WTC11 (cell line): ENCODE results near the gene NUDT22. TPM values are rescaled to one million over a fixed set of nuclear protein-coding genes. Genes with fewer than 3 reads are reported as not detected.

Experiments used
- ATAC-seq: fragments of 200-7000 bp; cut with Tn5 transposase; 2 replicates; pipeline ENCODE4 v1.10.0; 2021; ENCODE audit warnings: mild to moderate bottlenecking, moderate library complexity
- CTCF ChIA-PET: fragments of 300-600 bp; sonication (Branson Sonifier 250); formaldehyde crosslinking; loops from one replicate; lab custom pipeline; 2021; ENCODE audit warnings: antibody characterized with exemption; lab: Charles Lee
- POLR2A ChIA-PET: fragments of 350-600 bp; sonication (Branson Sonifier 250); formaldehyde crosslinking; loops from one replicate; lab custom pipeline; 2021; ENCODE audit warnings: antibody characterized with exemption; lab: Charles Lee
- DNase-seq: peaks from one replicate; pipeline ENCODE4 v3.0.0; 2021; ENCODE audit warnings: low spot score
- H3K27ac Mint-ChIP-seq: 2 replicates; pipeline ENCODE4 v1.8.0; 2021; ENCODE audit warnings: mixed read lengths
- H3K27me3 Mint-ChIP-seq: 2 replicates; pipeline ENCODE4 v1.8.0; 2021; ENCODE audit warnings: low read depth, mild to moderate bottlenecking, moderate library complexity, mixed read lengths
- H3K36me3 Mint-ChIP-seq: 2 replicates; pipeline ENCODE4 v1.8.0; 2021; ENCODE audit warnings: mixed read lengths
- H3K4me1 Mint-ChIP-seq: 2 replicates; pipeline ENCODE4 v1.8.0; 2022; ENCODE audit warnings: mixed read lengths
- H3K4me3 Mint-ChIP-seq: 2 replicates; pipeline ENCODE4 v1.8.0; 2021; ENCODE audit warnings: mild to moderate bottlenecking, moderate library complexity, mixed read lengths
- H3K9me3 Mint-ChIP-seq: 2 replicates; pipeline ENCODE4 v1.8.0; 2021; ENCODE audit warnings: mixed read lengths
- ARID4B ChIP-seq: sonication (generic); formaldehyde crosslinking; IDR thresholded peaks from 2 replicates; pipeline ENCODE4 v1.8.0; 2023; ENCODE audit warnings: missing genetic modification reagents, mild to moderate bottlenecking, borderline replicate concordance
- CTCF ChIP-seq: fragments of 200-600 bp; IDR thresholded peaks from 2 replicates; pipeline ENCODE4 v1.8.0; 2022; ENCODE audit warnings: antibody characterized with exemption
- GRHL2 ChIP-seq: fragments of 250-450 bp; sonication (Bioruptor Pico); IDR thresholded peaks from 2 replicates; pipeline ENCODE4 v1.8.0; 2022; ENCODE audit warnings: mild to moderate bottlenecking, moderate library complexity; ENCODE audit not compliant: insufficient replicate concordance, severe bottlenecking
- MYBL2 ChIP-seq: sonication (generic); formaldehyde crosslinking; IDR thresholded peaks from 2 replicates; pipeline ENCODE4 v1.8.1; 2023; ENCODE audit warnings: mild to moderate bottlenecking, moderate library complexity, missing genetic modification reagents
- SMAD3 ChIP-seq: sonication (generic); formaldehyde crosslinking; IDR thresholded peaks from 2 replicates; pipeline ENCODE4 v1.8.0; 2022; ENCODE audit warnings: missing genetic modification reagents, mild to moderate bottlenecking, borderline replicate concordance
- SMAD4 ChIP-seq: sonication (generic); formaldehyde crosslinking; IDR thresholded peaks from 2 replicates; pipeline ENCODE4 v1.8.0; 2022; ENCODE audit warnings: mild to moderate bottlenecking, missing genetic modification reagents
- TCF7 ChIP-seq: sonication (generic); formaldehyde crosslinking; IDR thresholded peaks from 2 replicates; pipeline ENCODE4 v1.8.0; 2022; ENCODE audit warnings: mild to moderate bottlenecking, low read depth, missing genetic modification reagents, moderate library complexity
- USF1 ChIP-seq: sonication (generic); formaldehyde crosslinking; IDR thresholded peaks from 2 replicates; pipeline ENCODE4 v1.8.0; 2022; ENCODE audit warnings: mild to moderate bottlenecking, missing genetic modification reagents
- ZNF263 ChIP-seq: sonication (generic); formaldehyde crosslinking; IDR thresholded peaks from 2 replicates; pipeline ENCODE4 v1.8.1; 2022; ENCODE audit warnings: low read depth, mild to moderate bottlenecking, moderate library complexity, missing genetic modification reagents
- ZNF425 ChIP-seq: fragments of 250-450 bp; sonication (Bioruptor Pico); conservative IDR thresholded peaks from 2 replicates; pipeline ENCODE4 v1.9.0; 2021; ENCODE audit warnings: mild to moderate bottlenecking
- total RNA-seq: library from RNA; stranded (reverse); gene quantifications from 3 replicates; pipeline ENCODE4 v1.2.3, GENCODE V29; 2021
- TF ChIP-seq, protein P1 (sequence below): sonication (generic); formaldehyde crosslinking; IDR thresholded peaks from 2 replicates; pipeline ENCODE4 v1.8.0; 2023; ENCODE audit warnings: missing genetic modification reagents
- TF ChIP-seq, protein P2 (sequence below): fragments of 250-450 bp; sonication (Bioruptor Pico); IDR thresholded peaks from 2 replicates; pipeline ENCODE4 v1.9.0; 2021; ENCODE audit warnings: mild to moderate bottlenecking
- TF ChIP-seq, protein P3 (sequence below): sonication (generic); formaldehyde crosslinking; IDR thresholded peaks from 2 replicates; pipeline ENCODE4 v1.8.1; 2022; ENCODE audit warnings: mild to moderate bottlenecking, missing genetic modification reagents, moderate library complexity, borderline replicate concordance

NUDT22 gene
- total RNA-seq, 1 experiment from 2014 or later, result 64.4 TPM

DNA sequence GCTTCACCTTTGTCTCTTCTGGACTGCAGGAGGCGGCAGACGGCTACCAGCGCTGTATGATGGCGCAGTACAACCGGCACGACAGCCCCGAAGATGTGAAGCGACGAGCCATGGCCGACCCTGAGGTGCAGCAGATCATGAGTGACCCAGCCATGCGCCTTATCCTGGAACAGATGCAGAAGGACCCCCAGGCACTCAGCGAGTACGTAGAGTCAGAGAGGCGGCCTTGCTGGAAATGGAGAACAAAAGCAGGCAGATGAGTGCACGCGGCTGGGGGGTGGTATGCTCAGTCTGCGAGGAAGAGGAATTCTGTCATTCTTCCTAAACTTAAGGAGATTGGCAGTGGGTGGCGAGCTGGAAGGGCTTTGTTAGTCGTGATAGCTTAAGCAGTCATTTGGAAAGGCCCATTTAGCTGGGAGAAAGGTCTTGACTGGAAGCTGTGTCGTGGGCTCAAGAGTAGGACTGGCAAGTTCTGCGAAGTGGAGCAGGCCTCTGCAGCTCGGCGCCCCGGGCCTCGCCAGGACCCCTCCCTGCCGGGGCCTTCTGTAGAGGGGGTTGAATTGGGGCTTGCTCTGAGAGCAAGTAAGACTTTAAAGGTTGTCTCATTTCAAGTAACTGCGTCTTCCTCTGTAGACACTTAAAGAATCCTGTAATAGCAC is 22.5 kb upstream of the NUDT22 start:
- ATAC-seq (no peak), DNase-seq (no peak)
- Mint-ChIP-seq H3K36me3 (peaks cover 57% of the 10 kb centered on the region), H3K9me3 (no peaks in the 10 kb centered on the region), H3K27ac (peak overlapping the region; percentile 88; the same call in 1 of the 2 replicates), H3K4me3 (no peak overlapping the region), H3K27me3 (no peaks in the 10 kb centered on the region), H3K4me1 (peaks cover 6% of the 10 kb centered on the region)
- ChIA-PET CTCF (interaction anchor here (0.7 to 5.4 kb wide), 12 partner anchors 12 to 196 kb away, joined by 3 to 76 read pairs (median 8); partner anchors contain the start of genes NUDT22, PLCB3, STIP1 and TRPT1), POLR2A (interaction anchor here (0.9 kb wide), 1 partner anchor 38 kb away, joined by 3 read pairs; the partner anchor contains the start of gene FKBP2)
- no peak for TF ChIP-seq SMAD3

GRCh38 chr11:64204080-64204440 is 22.0 kb upstream of the NUDT22 start:
- no peak for ATAC-seq
- H3K4me3 Mint-ChIP-seq, result no peak overlapping the region
- no peaks in the 10 kb centered on the region for H3K9me3 Mint-ChIP-seq
- TF ChIP-seq, protein P1, sequence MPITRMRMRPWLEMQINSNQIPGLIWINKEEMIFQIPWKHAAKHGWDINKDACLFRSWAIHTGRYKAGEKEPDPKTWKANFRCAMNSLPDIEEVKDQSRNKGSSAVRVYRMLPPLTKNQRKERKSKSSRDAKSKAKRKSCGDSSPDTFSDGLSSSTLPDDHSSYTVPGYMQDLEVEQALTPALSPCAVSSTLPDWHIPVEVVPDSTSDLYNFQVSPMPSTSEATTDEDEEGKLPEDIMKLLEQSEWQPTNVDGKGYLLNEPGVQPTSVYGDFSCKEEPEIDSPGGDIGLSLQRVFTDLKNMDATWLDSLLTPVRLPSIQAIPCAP (CRISPR knock-in tag), result no peak
- TF ChIP-seq ARID4B (CRISPR knock-in tag), result no peak
- TF ChIP-seq MYBL2, result no peak
- no peak for TF ChIP-seq USF1 (CRISPR knock-in tag)
- no peak for TF ChIP-seq GRHL2
- no peak for DNase-seq
- peaks cover 6% of the 10 kb centered on the region for H3K4me1 Mint-ChIP-seq
- ChIA-PET CTCF (interaction anchor here (0.6 to 5.4 kb wide), 45 partner anchors 10 to 286 kb away, joined by 3 to 76 read pairs (median 5); partner anchors contain the start of genes BAD, FKBP2, NUDT22 and PLCB3), POLR2A (interaction anchor here (0.9 to 1.1 kb wide), 3 partner anchors 13 to 37 kb away, joined by 3 read pairs; partner anchors contain the start of gene FKBP2)
- peaks cover 52% of the 10 kb centered on the region for H3K36me3 Mint-ChIP-seq
- H3K27ac Mint-ChIP-seq, result peak overlapping the region; percentile 88; the same call in 1 of the 2 replicates
- H3K27me3 Mint-ChIP-seq, result no peaks in the 10 kb centered on the region

- H3K27me3 Mint-ChIP-seq, result no peaks in the 10 kb centered on the region
- peak; percentile 88 for ATAC-seq
- TF ChIP-seq, protein P2, sequence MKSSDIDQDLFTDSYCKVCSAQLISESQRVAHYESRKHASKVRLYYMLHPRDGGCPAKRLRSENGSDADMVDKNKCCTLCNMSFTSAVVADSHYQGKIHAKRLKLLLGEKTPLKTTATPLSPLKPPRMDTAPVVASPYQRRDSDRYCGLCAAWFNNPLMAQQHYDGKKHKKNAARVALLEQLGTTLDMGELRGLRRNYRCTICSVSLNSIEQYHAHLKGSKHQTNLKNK (CRISPR knock-in tag), result no peak
- TF ChIP-seq TCF7 (CRISPR knock-in tag) (no peak), ZNF263 (no peak), ZNF425 (no peak), GRHL2 (no peak), CTCF (peak; percentile 31; the same call in 1 of the 2 replicates), SMAD4 (CRISPR knock-in tag) (no peak)
- TF ChIP-seq, protein P3, sequence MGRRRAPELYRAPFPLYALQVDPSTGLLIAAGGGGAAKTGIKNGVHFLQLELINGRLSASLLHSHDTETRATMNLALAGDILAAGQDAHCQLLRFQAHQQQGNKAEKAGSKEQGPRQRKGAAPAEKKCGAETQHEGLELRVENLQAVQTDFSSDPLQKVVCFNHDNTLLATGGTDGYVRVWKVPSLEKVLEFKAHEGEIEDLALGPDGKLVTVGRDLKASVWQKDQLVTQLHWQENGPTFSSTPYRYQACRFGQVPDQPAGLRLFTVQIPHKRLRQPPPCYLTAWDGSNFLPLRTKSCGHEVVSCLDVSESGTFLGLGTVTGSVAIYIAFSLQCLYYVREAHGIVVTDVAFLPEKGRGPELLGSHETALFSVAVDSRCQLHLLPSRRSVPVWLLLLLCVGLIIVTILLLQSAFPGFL (CRISPR knock-in tag), result no peak
- TF ChIP-seq, all 79 proteins: peak for 1
- Mint-ChIP-seq H3K36me3 (peaks cover 49% of the 10 kb centered on the region), H3K27ac (peak overlapping the region; percentile 88), H3K9me3 (no peaks in the 10 kb centered on the region), H3K4me3 (no peak overlapping the region), H3K4me1 (peaks cover 6% of the 10 kb centered on the region)
- DNase-seq, result peak; percentile 82
- POLR2A ChIA-PET, result interaction anchor here (0.9 to 1.1 kb wide), 3 partner anchors 13 to 37 kb away, joined by 3 read pairs; partner anchors contain the start of gene FKBP2
- CTCF ChIA-PET, result interaction anchor here (0.6 to 5.4 kb wide), 46 partner anchors 10 to 285 kb away, joined by 3 to 76 read pairs (median 5); partner anchors contain the start of genes BAD, FKBP2, NUDT22 and PLCB3
Observed at GRCh38 chr11:64204464-64204989, 21.5 kb upstream of the NUDT22 start.
